Keratinocyte (primary cell): ENCODE results near the gene SREBF1. TPM values are rescaled to one million over a fixed set of nuclear protein-coding genes. Genes with fewer than 3 reads are reported as not detected.
A peak's percentile ranks its signal among the peaks of the same experiment; 100 is the strongest.

ENCODE experiments used
- DNase-seq: peaks from one replicate; pipeline ENCODE4 v3.0.0-alpha.2; 2011; ENCODE audit warnings: low read depth, missing footprints, low spot score
- FAIRE-seq: peaks from 2 replicates; lab custom pipeline; 2011; peaks lifted over from hg19 to GRCh38; lab: Jason Lieb, UNC
- H2AFZ ChIP-seq: 2 replicates; pipeline ENCODE4 v1.6.0; 2012; ENCODE audit warnings: low read length, control low read depth, inconsistent platforms; ENCODE audit not compliant: control insufficient read depth
- H3K27ac ChIP-seq: 2 replicates; pipeline ENCODE4 v1.5.1; 2011; ENCODE audit warnings: low read length; ENCODE audit not compliant: control insufficient read depth, insufficient read depth
- H3K27me3 ChIP-seq: 3 replicates; pipeline ENCODE4 v1.6.0; 2011; ENCODE audit warnings: low read length; ENCODE audit not compliant: control insufficient read depth, insufficient read depth; ENCODE audit errors: extremely low read depth
- H3K36me3 ChIP-seq, 2 experiments: 2 replicates in 1 of 2; 3 replicates in 1 of 2; pipeline ENCODE4 v1.5.1; 2011; ENCODE audit warnings: low read length in 2 of 2, mild to moderate bottlenecking in 1 of 2; ENCODE audit not compliant: control insufficient read depth in 2 of 2, insufficient read depth in 2 of 2; ENCODE audit errors: extremely low read depth in 1 of 2
- H3K4me1 ChIP-seq: 3 replicates; pipeline ENCODE4 v1.5.1; 2011; ENCODE audit warnings: low read length; ENCODE audit not compliant: control insufficient read depth, insufficient read depth; ENCODE audit errors: extremely low read depth
- H3K4me2 ChIP-seq: 3 replicates; pipeline ENCODE4 v1.6.0; 2011; ENCODE audit warnings: low read depth, low read length; ENCODE audit not compliant: control insufficient read depth, insufficient read depth; ENCODE audit errors: extremely low read depth
- H3K4me3 ChIP-seq, 3 experiments: fragments of 200-600 bp in 1 of 3; sonication (generic) in 1 of 3; 2 replicates in 2 of 3; 3 replicates in 1 of 3; pipeline ENCODE4 v1.5.1; 2011 to 2016; ENCODE audit warnings: low read length in 3 of 3, mild to moderate bottlenecking in 3 of 3, control low read depth in 2 of 3, inconsistent platforms in 1 of 3, low read depth in 1 of 3, mixed read lengths in 1 of 3, mixed run types in 1 of 3, moderate library complexity in 1 of 3; ENCODE audit not compliant: control insufficient read depth in 2 of 3, insufficient read depth in 2 of 3; ENCODE audit errors: extremely low read depth in 1 of 3
- H3K79me2 ChIP-seq: 2 replicates; pipeline ENCODE4 v1.6.0; 2012; ENCODE audit warnings: low read length; ENCODE audit not compliant: control insufficient read depth, insufficient read depth
- H3K9ac ChIP-seq: 3 replicates; pipeline ENCODE4 v1.6.0; 2011; ENCODE audit warnings: low read length; ENCODE audit not compliant: control insufficient read depth, insufficient read depth; ENCODE audit errors: extremely low read depth
- H3K9me1 ChIP-seq: 3 replicates; pipeline ENCODE4 v1.6.0; 2011; ENCODE audit warnings: low read length; ENCODE audit not compliant: control insufficient read depth, insufficient read depth; ENCODE audit errors: extremely low read depth
- H3K9me3 ChIP-seq: 2 replicates; pipeline ENCODE4 v1.5.1; 2012; ENCODE audit warnings: low read depth, low read length; ENCODE audit not compliant: control insufficient read depth
- H4K20me1 ChIP-seq: 3 replicates; pipeline ENCODE4 v1.6.0; 2011; ENCODE audit warnings: low read length; ENCODE audit not compliant: control insufficient read depth, insufficient read depth; ENCODE audit errors: extremely low read depth
- CTCF ChIP-seq, 3 experiments: IDR thresholded peaks in 1 of 3; conservative IDR thresholded peaks in 1 of 3; optimal IDR thresholded peaks in 1 of 3; 2 replicates in 2 of 3; 3 replicates in 1 of 3; pipeline versions ENCODE3 to v1.5.1; 2011; ENCODE audit warnings: low read length in 3 of 3, mild to moderate bottlenecking in 3 of 3, moderate library complexity in 2 of 3, control low read depth in 1 of 3, inconsistent platforms in 1 of 3; ENCODE audit not compliant: insufficient read depth in 2 of 3; ENCODE audit errors: extremely low read depth in 1 of 3
- EZH2 ChIP-seq: IDR thresholded peaks from one replicate; pipeline ENCODE4 v1.6.1; 2012; ENCODE audit warnings: inconsistent platforms, mild to moderate bottlenecking, low read length, moderate library complexity
- dilution Hi-C: fragments of 300-500 bp; cut with MboI; formaldehyde crosslinking; loops from one replicate; pipeline ENCODE4 v1.7.0; 2020; ENCODE audit warnings: low sequenced_read_pairs; ENCODE audit not compliant: extremely low pct_ligation_motif_present
- polyA plus RNA-seq, 5 experiments: library from polyadenylated mRNA; depleted of rRNA in 3 of 5; stranded (reverse) in 3 of 5; stranded (forward) in 1 of 5; unstranded in 1 of 5; fragments of >200 nt; gene quantifications; 1 replicate in 1 of 5; 2 replicates in 3 of 5; 3 replicates in 1 of 5; pipeline versions ENCODE4 v1.2.1 to v1.2.3, GENCODE V29; 2011 to 2012; ENCODE audit warnings: missing spikeins in 2 of 5, low read depth in 1 of 5, low replicate concordance in 1 of 5

Gene SREBF1
- polyA plus RNA-seq, 1 donor (not counting 4 experiments of a cell fraction or from before 2014, with no cell fraction given) = 51.7 TPM

- Histone ChIP-seq H3K36me3 (peaks cover 0 to 6% of the 10 kb centered on the region in 2 experiments), H3K9me3 (no peaks in the 10 kb centered on the region), H3K79me2 (peaks cover 36% of the 10 kb centered on the region), H4K20me1 (peaks cover 8% of the 10 kb centered on the region), H3K27ac (no peak overlapping the region), H3K4me2 (peak overlapping the region; percentile 80), H3K4me1 (peaks cover 43% of the 10 kb centered on the region), H2AFZ (no peak overlapping the region), H3K27me3 (no peaks in the 10 kb centered on the region), H3K4me3 (peak overlapping the region; percentile 24 to 57 (median 43)), H3K9me1 (no peaks in the 10 kb centered on the region), H3K9ac (peak overlapping the region; percentile 62)
- no peak for DNase-seq
- dilution Hi-C loops = no loop called here
- no peak for FAIRE-seq
- TF ChIP-seq CTCF (optimal IDR thresholded peaks at IDR 0.05 in 1 of 3, IDR thresholded peaks at IDR 0.05 in 1 of 3, conservative IDR thresholded peaks at IDR 0.05 in 1 of 3; ENCODE audit: extremely low read depth in 1 of 3, insufficient read depth in 2 of 3, low read length in 3 of 3) = no peak
- TF ChIP-seq EZH2 = no peak
These were observed 54.9 kb downstream of the SREBF1 start for GRCh38 chr17:17781591-17782496.

DNA sequence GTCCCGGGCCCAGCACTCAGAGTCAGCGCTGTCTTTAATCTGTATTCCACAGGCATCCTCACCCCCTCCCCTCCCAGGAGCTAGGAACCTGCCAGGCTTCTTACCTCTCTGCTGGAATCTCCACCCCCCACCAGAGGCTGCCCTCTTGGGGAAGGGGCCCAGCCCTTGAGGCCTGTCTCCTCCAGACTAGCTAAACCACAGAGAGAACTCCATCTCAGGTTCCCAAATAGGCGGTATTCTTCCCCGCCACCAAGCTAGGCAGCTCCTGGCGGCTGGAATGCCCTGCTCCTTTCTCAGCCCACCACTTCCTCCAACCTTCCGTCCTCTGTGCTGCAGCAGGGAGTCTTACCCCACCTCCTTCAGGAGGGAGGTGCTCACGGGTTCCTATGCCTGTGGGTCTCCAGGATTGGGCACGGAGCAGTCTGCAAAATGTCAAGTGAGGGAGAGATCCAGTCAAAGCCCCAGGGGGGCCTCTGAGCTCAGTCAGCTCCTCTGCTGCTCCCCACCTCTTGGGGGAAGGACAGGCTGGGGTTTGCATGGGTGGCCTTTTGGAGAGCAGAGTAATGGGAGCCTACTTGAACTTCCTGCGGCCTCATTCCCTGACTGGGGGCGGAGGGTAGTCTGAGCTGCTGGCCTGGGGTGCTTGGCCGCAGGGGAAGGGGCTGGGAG is 55.7 kb downstream of the SREBF1 start:
- Histone ChIP-seq H3K36me3 (peaks cover 0 to 6% of the 10 kb centered on the region in 2 experiments), H3K9ac (peak overlapping the region; percentile 53), H4K20me1 (peaks cover 8% of the 10 kb centered on the region), H3K4me1 (peaks cover 38% of the 10 kb centered on the region), H3K9me1 (no peaks in the 10 kb centered on the region), H3K9me3 (no peaks in the 10 kb centered on the region), H3K4me3 (peak overlapping the region in 1 of 3 experiments; percentile 57), H3K27me3 (no peaks in the 10 kb centered on the region), H3K4me2 (peak overlapping the region; percentile 80), H3K79me2 (peaks cover 34% of the 10 kb centered on the region), H3K27ac (peak overlapping the region; percentile 37), H2AFZ (no peak overlapping the region)
- dilution Hi-C loops = no loop called here
- TF ChIP-seq CTCF (optimal IDR thresholded peaks at IDR 0.05 in 1 of 3, IDR thresholded peaks at IDR 0.05 in 1 of 3, conservative IDR thresholded peaks at IDR 0.05 in 1 of 3; ENCODE audit: extremely low read depth in 1 of 3, insufficient read depth in 2 of 3, low read length in 3 of 3) (peak; percentile 5 to 41 (median 36)), EZH2 (no peak)
- DNase-seq (no peak), FAIRE-seq (peak; percentile 62)
